Measurements from ENCODE around the gene PRKCE.

PRKCE gene

DNA sequence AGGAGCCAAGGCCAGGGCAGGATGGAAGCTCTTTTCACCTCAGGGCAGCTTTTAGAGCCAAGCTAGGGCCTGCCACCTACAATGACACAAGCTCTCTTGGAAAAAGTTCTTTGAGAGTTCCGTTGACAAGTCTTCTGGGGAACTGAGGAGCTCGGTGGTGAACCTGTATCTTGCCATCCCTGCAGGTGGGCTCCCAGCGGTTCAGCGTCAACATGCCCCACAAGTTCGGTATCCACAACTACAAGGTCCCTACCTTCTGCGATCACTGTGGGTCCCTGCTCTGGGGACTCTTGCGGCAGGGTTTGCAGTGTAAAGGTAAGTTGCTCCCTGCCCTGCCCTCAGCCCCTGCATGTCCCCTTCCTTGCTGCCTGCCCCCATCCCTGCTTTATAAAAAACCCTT, 332.9 kb downstream of the PRKCE start:
- DNase-seq (ENCODE audit: low read depth in 2 of 2), result no peak
- H3K4me3 ChIP-seq (replicated peaks in 1 of 2; ENCODE audit: low read depth in 2 of 2, low read length in 2 of 2), result no peak overlapping the region
- TF ChIP-seq, protein P1, sequence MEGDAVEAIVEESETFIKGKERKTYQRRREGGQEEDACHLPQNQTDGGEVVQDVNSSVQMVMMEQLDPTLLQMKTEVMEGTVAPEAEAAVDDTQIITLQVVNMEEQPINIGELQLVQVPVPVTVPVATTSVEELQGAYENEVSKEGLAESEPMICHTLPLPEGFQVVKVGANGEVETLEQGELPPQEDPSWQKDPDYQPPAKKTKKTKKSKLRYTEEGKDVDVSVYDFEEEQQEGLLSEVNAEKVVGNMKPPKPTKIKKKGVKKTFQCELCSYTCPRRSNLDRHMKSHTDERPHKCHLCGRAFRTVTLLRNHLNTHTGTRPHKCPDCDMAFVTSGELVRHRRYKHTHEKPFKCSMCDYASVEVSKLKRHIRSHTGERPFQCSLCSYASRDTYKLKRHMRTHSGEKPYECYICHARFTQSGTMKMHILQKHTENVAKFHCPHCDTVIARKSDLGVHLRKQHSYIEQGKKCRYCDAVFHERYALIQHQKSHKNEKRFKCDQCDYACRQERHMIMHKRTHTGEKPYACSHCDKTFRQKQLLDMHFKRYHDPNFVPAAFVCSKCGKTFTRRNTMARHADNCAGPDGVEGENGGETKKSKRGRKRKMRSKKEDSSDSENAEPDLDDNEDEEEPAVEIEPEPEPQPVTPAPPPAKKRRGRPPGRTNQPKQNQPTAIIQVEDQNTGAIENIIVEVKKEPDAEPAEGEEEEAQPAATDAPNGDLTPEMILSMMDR (IDR thresholded peaks at IDR 0.05; ENCODE audit: low read depth, low read length), result no peak

DNA sequence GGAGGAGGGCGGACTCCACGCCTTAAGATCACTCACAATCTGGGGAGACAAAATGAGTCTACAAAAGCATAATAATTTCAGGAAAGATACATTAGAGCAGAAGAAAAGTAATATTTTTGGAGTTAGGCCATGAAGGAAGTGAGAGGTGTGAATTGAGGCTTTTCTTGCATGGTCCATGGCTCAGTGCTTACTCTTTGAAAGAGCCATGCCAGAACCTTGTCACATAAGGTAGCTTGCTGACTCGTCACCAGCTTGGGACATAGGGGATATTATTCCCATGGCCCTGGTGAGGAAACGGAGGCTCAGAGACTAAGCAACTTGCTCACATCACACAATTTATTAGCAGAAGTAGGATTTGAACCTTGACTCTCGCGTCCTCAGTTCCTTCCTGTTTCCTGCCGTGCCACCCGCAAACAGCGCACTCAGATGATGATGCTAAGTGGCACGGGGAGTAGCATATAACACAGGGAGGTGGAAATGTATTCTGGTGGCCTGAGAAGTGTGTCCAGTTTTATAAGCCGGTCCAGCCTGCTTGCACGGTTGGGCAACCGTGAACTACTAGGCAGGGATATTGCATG, 333.5 kb downstream of the PRKCE start:
- TF ChIP-seq, protein P1 (IDR thresholded peaks at IDR 0.05; ENCODE audit: low read depth, low read length), result no peak
- no peak for DNase-seq (ENCODE audit: low read depth in 2 of 2)
- no peak overlapping the region for H3K4me3 ChIP-seq (replicated peaks in 1 of 2; ENCODE audit: low read depth in 2 of 2, low read length in 2 of 2)

DNA sequence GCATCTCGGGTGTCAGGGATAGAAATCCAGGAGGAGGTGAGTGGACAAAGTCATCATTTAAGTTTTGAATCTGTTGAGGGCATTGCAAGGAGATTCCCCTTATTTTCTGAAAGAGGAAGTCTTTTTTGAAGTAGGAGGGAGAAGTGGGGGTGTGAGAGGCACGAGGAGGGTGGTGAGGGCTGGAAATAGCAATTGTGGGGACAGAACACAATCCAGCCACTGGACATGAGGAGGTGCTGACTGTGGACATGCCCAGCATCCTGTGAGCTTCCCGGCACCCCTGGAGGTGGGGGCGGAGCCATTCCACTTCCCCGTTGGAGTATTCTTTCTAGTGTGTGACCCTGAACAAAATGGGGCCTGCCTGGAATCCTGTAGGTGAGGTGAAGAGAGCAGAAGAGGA, 335.0 kb downstream of the PRKCE start:
- H3K4me3 ChIP-seq (replicated peaks in 1 of 2; ENCODE audit: low read depth in 2 of 2, low read length in 2 of 2), result no peak overlapping the region
- DNase-seq (ENCODE audit: low read depth in 2 of 2), result no peak
- TF ChIP-seq, protein P1 (IDR thresholded peaks at IDR 0.05; ENCODE audit: low read depth, low read length), result no peak

GRCh38 chr2:45987856-45988255, 336.4 kb downstream of the PRKCE start:
- no peak for DNase-seq (ENCODE audit: low read depth in 2 of 2)
- TF ChIP-seq, protein P1 (IDR thresholded peaks at IDR 0.05; ENCODE audit: low read depth, low read length), result no peak
- no peak overlapping the region for H3K4me3 ChIP-seq (replicated peaks in 1 of 2; ENCODE audit: low read depth in 2 of 2, low read length in 2 of 2)

GRCh38 chr2:45988879-45989278, 337.4 kb downstream of the PRKCE start:
- TF ChIP-seq, protein P1 (IDR thresholded peaks at IDR 0.05; ENCODE audit: low read depth, low read length), result no peak
- H3K4me3 ChIP-seq (replicated peaks in 1 of 2; ENCODE audit: low read depth in 2 of 2, low read length in 2 of 2), result no peak overlapping the region
- DNase-seq (ENCODE audit: low read depth in 2 of 2), result no peak

- no peak for DNase-seq (ENCODE audit: low read depth in 2 of 2)
- TF ChIP-seq, protein P1 (IDR thresholded peaks at IDR 0.05; ENCODE audit: low read depth, low read length), result no peak
- H3K4me3 ChIP-seq (replicated peaks in 1 of 2; ENCODE audit: low read depth in 2 of 2, low read length in 2 of 2), result no peak overlapping the region
These were observed 338.7 kb downstream of the PRKCE start for GRCh38 chr2:45990131-45990530.
